ENCODE data around the gene ASCL5.

DNA sequence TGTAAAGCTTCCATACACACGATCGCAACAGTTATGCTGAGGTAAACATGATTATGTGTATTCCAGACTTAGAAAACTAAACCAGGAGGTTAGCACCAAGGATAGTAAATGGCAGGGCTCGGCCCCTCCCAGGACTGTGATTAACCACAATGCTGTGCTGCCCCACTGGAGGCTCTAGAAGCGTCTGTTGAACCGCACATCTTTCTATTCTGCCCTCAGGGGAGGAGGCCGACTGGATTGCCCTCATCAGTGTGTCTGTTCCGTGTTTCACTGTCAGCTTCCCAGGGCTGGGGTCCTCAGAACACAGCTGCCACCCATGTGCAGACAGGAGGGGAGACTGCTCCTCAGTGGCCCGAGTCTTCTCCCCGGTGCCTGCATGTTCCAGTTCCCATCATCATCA, 12.8 kb upstream of the ASCL5 start:
- TF ChIP-seq, protein P1, sequence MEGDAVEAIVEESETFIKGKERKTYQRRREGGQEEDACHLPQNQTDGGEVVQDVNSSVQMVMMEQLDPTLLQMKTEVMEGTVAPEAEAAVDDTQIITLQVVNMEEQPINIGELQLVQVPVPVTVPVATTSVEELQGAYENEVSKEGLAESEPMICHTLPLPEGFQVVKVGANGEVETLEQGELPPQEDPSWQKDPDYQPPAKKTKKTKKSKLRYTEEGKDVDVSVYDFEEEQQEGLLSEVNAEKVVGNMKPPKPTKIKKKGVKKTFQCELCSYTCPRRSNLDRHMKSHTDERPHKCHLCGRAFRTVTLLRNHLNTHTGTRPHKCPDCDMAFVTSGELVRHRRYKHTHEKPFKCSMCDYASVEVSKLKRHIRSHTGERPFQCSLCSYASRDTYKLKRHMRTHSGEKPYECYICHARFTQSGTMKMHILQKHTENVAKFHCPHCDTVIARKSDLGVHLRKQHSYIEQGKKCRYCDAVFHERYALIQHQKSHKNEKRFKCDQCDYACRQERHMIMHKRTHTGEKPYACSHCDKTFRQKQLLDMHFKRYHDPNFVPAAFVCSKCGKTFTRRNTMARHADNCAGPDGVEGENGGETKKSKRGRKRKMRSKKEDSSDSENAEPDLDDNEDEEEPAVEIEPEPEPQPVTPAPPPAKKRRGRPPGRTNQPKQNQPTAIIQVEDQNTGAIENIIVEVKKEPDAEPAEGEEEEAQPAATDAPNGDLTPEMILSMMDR (conservative IDR thresholded peaks at IDR 0.05): no peak
- no peak for TF ChIP-seq ZFX (IDR thresholded peaks at IDR 0.05)

All from C4-2B (cell line).